Tongue (tissue), 2 donors: ENCODE measurements around the gene ZBTB45. TPM values are rescaled to one million over a fixed set of nuclear protein-coding genes. Genes with fewer than 3 reads are reported as not detected.

Experiments
- DNase-seq: peaks from one replicate; pipeline ENCODE4 v3.0.0-alpha.2; 2015
- total RNA-seq: library from RNA; depleted of rRNA; stranded (reverse); fragments of >200 nt; gene quantifications from one replicate; pipeline ENCODE4 v1.2.3, GENCODE V29; 2014

Gene ZBTB45
- total RNA-seq, 1 donor from 2014 or later = 3.7 TPM

- DNase-seq = peak; percentile 82
These were observed 18.9 kb upstream of the ZBTB45 start for GRCh38 chr19:58538257-58539168.

- DNase-seq = no peak
These were observed 17.5 kb upstream of the ZBTB45 start for GRCh38 chr19:58536852-58537798.

- DNase-seq = no peak
These were observed 16.2 kb upstream of the ZBTB45 start for GRCh38 chr19:58535857-58536256.

- no peak for DNase-seq
These were observed 11.6 kb upstream of the ZBTB45 start for GRCh38 chr19:58531034-58531840.

- no peak for DNase-seq
These were observed 9.8 kb upstream of the ZBTB45 start for GRCh38 chr19:58529405-58529804.

GRCh38 chr19:58522709-58523108 lies 3.1 kb upstream of the ZBTB45 start:
- DNase-seq = no peak

- DNase-seq = no peak
These were observed 2.0 kb upstream of the ZBTB45 start for GRCh38 chr19:58521651-58522050.

GRCh38 chr19:58520257-58520599 lies 618 bp upstream of the ZBTB45 start:
- DNase-seq = no peak

- DNase-seq = peak; percentile 87
These were observed 589 bp downstream of the ZBTB45 start for GRCh38 chr19:58519087-58519354.

- DNase-seq = no peak
These were observed 1.1 kb downstream of the ZBTB45 start for GRCh38 chr19:58518256-58519086.

GRCh38 chr19:58516964-58517833 lies 2.4 kb downstream of the ZBTB45 start:
- DNase-seq = no peak

GRCh38 chr19:58516246-58516836 lies 3.3 kb downstream of the ZBTB45 start:
- no peak for DNase-seq

- no peak for DNase-seq
These were observed 4.4 kb downstream of the ZBTB45 start for GRCh38 chr19:58515259-58515658.

GRCh38 chr19:58514564-58515022 lies 5.0 kb downstream of the ZBTB45 start:
- DNase-seq = no peak

GRCh38 chr19:58513694-58514563 lies 5.7 kb downstream of the ZBTB45 start:
- DNase-seq = peak; percentile 95

GRCh38 chr19:58513213-58513693 lies 6.4 kb downstream of the ZBTB45 start:
- no peak for DNase-seq

- no peak for DNase-seq
These were observed 8.0 kb downstream of the ZBTB45 start, which contains the start of gene SLC27A5 for GRCh38 chr19:58511353-58512208. TSS of gene SLC27A5 (minus strand) at chr19:58511992. CDS start at chr19:58511955, 37 bp downstream.
